IMR-90 (cell line): ENCODE measurements around the gene COX6A1. TPM values are rescaled to one million over a fixed set of nuclear protein-coding genes. Genes with fewer than 3 reads are reported as not detected.

Experiments used
- ATAC-seq: fragments of 200-7000 bp; cut with Tn5 transposase; 2 replicates; pipeline ENCODE4 v1.9.1; 2020; ENCODE audit warnings: low read depth, mild to moderate bottlenecking, moderate library complexity
- BruUV-seq: library from RNA; stranded (reverse); fragments of 400-500 nt; replicated peaks from 2 replicates; lab custom pipeline; 2021; lab: Mats Ljungman, UMichigan
- CTCF ChIA-PET: fragments of 300-600 bp; formaldehyde crosslinking; extraction: SDS; loops from one replicate; lab custom pipeline; 2021; ENCODE audit warnings: antibody characterized with exemption; lab: Yijun Ruan, JAX
- POLR2A ChIA-PET: fragments of 300-600 bp; sonication (Branson Sonifier 250); formaldehyde crosslinking; loops from one replicate; lab custom pipeline; 2022; ENCODE audit warnings: antibody characterized with exemption; ENCODE audit not compliant: unreplicated experiment; lab: Charles Lee
- DNase-seq: peaks from one replicate; pipeline ENCODE4 v3.0.0; 2013
- H2AFZ ChIP-seq: replicated peaks from 2 replicates; pipeline ENCODE3; 2013; ENCODE audit warnings: low read length, mild to moderate bottlenecking; ENCODE audit not compliant: poor library complexity
- H2AK5ac ChIP-seq: 2 replicates; pipeline ENCODE4 v1.6.1; 2013; ENCODE audit warnings: low read depth, low read length, inconsistent platforms
- H2AK9ac ChIP-seq: replicated peaks from 2 replicates; pipeline ENCODE3; 2013; ENCODE audit warnings: mild to moderate bottlenecking, low read depth, low read length, moderate library complexity; ENCODE audit not compliant: poor library complexity
- H2BK120ac ChIP-seq: 2 replicates; pipeline ENCODE4 v1.6.1; 2013; ENCODE audit warnings: low read depth, low read length, inconsistent platforms
- H2BK15ac ChIP-seq: 3 replicates; pipeline ENCODE4 v1.6.1; 2013; ENCODE audit warnings: low read depth, low read length, inconsistent platforms
- H2BK20ac ChIP-seq: 2 replicates; pipeline ENCODE4 v1.6.1; 2013; ENCODE audit warnings: low read depth, mild to moderate bottlenecking, inconsistent platforms, low read length, moderate library complexity
- H2BK5ac ChIP-seq: 2 replicates; pipeline ENCODE4 v1.6.1; 2013; ENCODE audit warnings: mild to moderate bottlenecking, low read depth, low read length, inconsistent platforms; ENCODE audit not compliant: poor library complexity, severe bottlenecking
- H3K14ac ChIP-seq: replicated peaks from 2 replicates; pipeline ENCODE4 v1.6.1; 2013; ENCODE audit warnings: low read depth, low read length, inconsistent platforms
- H3K18ac ChIP-seq: 2 replicates; pipeline ENCODE4 v1.6.1; 2013; ENCODE audit warnings: low read depth, low read length, control low read depth
- H3K23ac ChIP-seq: 2 replicates; pipeline ENCODE4 v1.6.1; 2013; ENCODE audit warnings: low read depth, low read length, inconsistent platforms
- H3K27ac ChIP-seq: 2 replicates; pipeline ENCODE4 v1.5.1; 2013; ENCODE audit warnings: mild to moderate bottlenecking, control low read depth, low read length; ENCODE audit not compliant: insufficient read depth
- H3K27me3 ChIP-seq: 2 replicates; pipeline ENCODE4 v1.6.1; 2013; ENCODE audit warnings: low read length; ENCODE audit not compliant: control insufficient read depth, insufficient read depth
- H3K36me3 ChIP-seq: 2 replicates; pipeline ENCODE4 v1.6.1; 2013; ENCODE audit warnings: low read length, mixed read lengths; ENCODE audit not compliant: control insufficient read depth, insufficient read depth
- H3K4ac ChIP-seq: 2 replicates; pipeline ENCODE4 v1.6.1; 2013; ENCODE audit warnings: low read depth, low read length, inconsistent platforms
- H3K4me1 ChIP-seq: 2 replicates; pipeline ENCODE4 v1.6.1; 2013; ENCODE audit warnings: low read length, mixed read lengths; ENCODE audit not compliant: control insufficient read depth, insufficient read depth
- H3K4me2 ChIP-seq: 2 replicates; pipeline ENCODE4 v1.6.1; 2013; ENCODE audit warnings: low read depth, mild to moderate bottlenecking, control low read depth, low read length, moderate library complexity
- H3K4me3 ChIP-seq: 2 replicates; pipeline ENCODE4 v1.5.1; 2013; ENCODE audit warnings: low read depth, mild to moderate bottlenecking, control low read depth, low read length, moderate library complexity; ENCODE audit not compliant: insufficient read depth
- H3K56ac ChIP-seq: 2 replicates; pipeline ENCODE4 v1.6.1; 2013; ENCODE audit warnings: low read length, inconsistent platforms; ENCODE audit not compliant: insufficient read depth; ENCODE audit errors: extremely low read depth
- H3K79me1 ChIP-seq, 2 experiments: 2 replicates each; pipeline ENCODE4 v1.6.1; 2013; ENCODE audit warnings: low read length in 2 of 2, inconsistent platforms in 1 of 2, low read depth in 1 of 2
- H3K9ac ChIP-seq: 2 replicates; pipeline ENCODE4 v1.6.1; 2013; ENCODE audit warnings: low read depth, low read length, control low read depth
- H3K9me1 ChIP-seq: 2 replicates; pipeline ENCODE4 v1.6.1; 2013; ENCODE audit warnings: low read length, inconsistent platforms; ENCODE audit not compliant: insufficient read depth
- H3K9me3 ChIP-seq: 2 replicates; pipeline ENCODE4 v1.6.1; 2013; ENCODE audit warnings: low read length; ENCODE audit not compliant: control insufficient read depth, insufficient read depth
- H4K20me1 ChIP-seq: 2 replicates; pipeline ENCODE4 v1.6.1; 2013; ENCODE audit warnings: low read length, inconsistent platforms; ENCODE audit not compliant: insufficient read depth
- H4K5ac ChIP-seq: 2 replicates; pipeline ENCODE4 v1.6.1; 2013; ENCODE audit warnings: mild to moderate bottlenecking, low read depth, low read length, control low read depth
- H4K8ac ChIP-seq, 2 experiments: 2 replicates each; pipeline ENCODE4 v1.6.1; 2013; ENCODE audit warnings: low read depth in 2 of 2, low read length in 2 of 2, control low read depth in 1 of 2, inconsistent platforms in 1 of 2
- H4K91ac ChIP-seq: 2 replicates; pipeline ENCODE4 v1.6.1; 2013; ENCODE audit warnings: low read depth, low read length, inconsistent platforms; ENCODE audit not compliant: insufficient read depth
- BHLHE40 ChIP-seq: fragments of 150-350 bp; IDR thresholded peaks from 2 replicates; pipeline ENCODE4 v1.6.1; 2016; ENCODE audit warnings: mild to moderate bottlenecking, low read depth, low read length
- CEBPB ChIP-seq: IDR thresholded peaks from 2 replicates; pipeline ENCODE4 v1.6.1; 2012; ENCODE audit warnings: low read depth, low read length, improper control_type of control experiment
- CHD1 ChIP-seq: IDR thresholded peaks from 2 replicates; pipeline ENCODE4 v1.6.1; 2012; ENCODE audit warnings: low read depth, low read length, improper control_type of control experiment
- FOS ChIP-seq: fragments of 150-350 bp; IDR thresholded peaks from 2 replicates; pipeline ENCODE4 v1.6.1; 2016; ENCODE audit warnings: low read depth, low read length
- MAFK ChIP-seq: IDR thresholded peaks from 2 replicates; pipeline ENCODE4 v1.6.1; 2012; ENCODE audit warnings: low read depth, low read length, improper control_type of control experiment
- MAZ ChIP-seq: IDR thresholded peaks from 2 replicates; pipeline ENCODE4 v1.6.1; 2012; ENCODE audit warnings: low read depth, mild to moderate bottlenecking, low read length, improper control_type of control experiment, moderate library complexity, borderline replicate concordance
- MXI1 ChIP-seq: IDR thresholded peaks from 2 replicates; pipeline ENCODE4 v1.6.1; 2012; ENCODE audit warnings: low read depth, mild to moderate bottlenecking, low read length, moderate library complexity, borderline replicate concordance
- NFE2L2 ChIP-seq: fragments of 150-350 bp; IDR thresholded peaks from 2 replicates; pipeline ENCODE4 v1.6.1; 2016; ENCODE audit warnings: low read depth, mild to moderate bottlenecking, low read length
- POLR2A ChIP-seq: IDR thresholded peaks from 2 replicates; pipeline ENCODE4 v1.6.1; 2012; ENCODE audit warnings: mild to moderate bottlenecking, low read depth, low read length
- RAD21 ChIP-seq: IDR thresholded peaks from 2 replicates; pipeline ENCODE4 v1.6.1; 2012; ENCODE audit warnings: low read length, improper control_type of control experiment
- RCOR1 ChIP-seq: IDR thresholded peaks from 2 replicates; pipeline ENCODE4 v1.6.1; 2012; ENCODE audit warnings: mild to moderate bottlenecking, low read length, improper control_type of control experiment; ENCODE audit not compliant: insufficient replicate concordance
- RFX5 ChIP-seq: IDR thresholded peaks from 2 replicates; pipeline ENCODE4 v1.8.0; 2012; ENCODE audit warnings: low read depth, mild to moderate bottlenecking, low read length, moderate library complexity
- SMC3 ChIP-seq: fragments of 150-350 bp; IDR thresholded peaks from 2 replicates; pipeline ENCODE4 v1.6.1; 2016; ENCODE audit warnings: low read depth, mild to moderate bottlenecking, antibody characterized with exemption, low read length, moderate library complexity
- WGBS, 2 experiments: methylation state at CpG; one replicate each; pipeline versions ENCODE4 v1.1.5 to v1.1.7; 2013; ENCODE audit warnings: missing lambda C conversion rate in 2 of 2; ENCODE audit not compliant: insufficient read length in 1 of 2; ENCODE audit errors: extremely low coverage in 2 of 2; 5-methylcytosine and 5-hydroxymethylcytosine counted together
- dilution Hi-C: fragments of 300-500 bp; cut with HindIII; formaldehyde crosslinking; loops from one replicate; pipeline ENCODE4 v1.14.3; 2018; ENCODE audit warnings: low sequenced_read_pairs; ENCODE audit not compliant: unreplicated experiment
- in situ Hi-C: fragments of 300-500 bp; cut with MboI; formaldehyde crosslinking; loops from 3 replicates; pipeline ENCODE4 v1.14.3; 2019; ENCODE audit warnings: low sequenced_read_pairs, inconsistent platforms, mixed read lengths
- intact Hi-C: fragments of 100-400 bp; cut with micrococcal nuclease; formaldehyde crosslinking; loops from 2 replicates; pipeline ENCODE4 v1.10.0; 2022
- polyA plus RNA-seq, 3 experiments: library from polyadenylated mRNA; depleted of rRNA; stranded (reverse); fragments of >200 nt; gene quantifications; 2 replicates each; pipeline ENCODE4 v1.2.3, GENCODE V29; 2012; ENCODE audit warnings: low replicate concordance in 1 of 3
- total RNA-seq: library from RNA; depleted of rRNA; stranded (reverse); fragments of >200 nt; gene quantifications from 2 replicates; pipeline ENCODE4 v1.2.3, GENCODE V29; 2012
- TF ChIP-seq, protein P1 (sequence below): fragments of 150-350 bp; IDR thresholded peaks from 2 replicates; pipeline ENCODE4 v1.6.1; 2016; ENCODE audit warnings: low read depth, mild to moderate bottlenecking, low read length, moderate library complexity, borderline replicate concordance
- TF ChIP-seq, protein P2 (sequence below): fragments of 150-350 bp; IDR thresholded peaks from 2 replicates; pipeline ENCODE4 v1.6.1; 2017; ENCODE audit warnings: mild to moderate bottlenecking, antibody characterized with exemption, low read length, low read depth
- TF ChIP-seq, protein P3 (sequence below): conservative IDR thresholded peaks from 2 replicates; pipeline ENCODE4 v1.5.1; 2012; ENCODE audit warnings: mild to moderate bottlenecking, low read depth, low read length, improper control_type of control experiment

The COX6A1 gene
- total and polyA plus RNA-seq, 2 of the 4 experiments (the other 2 are of a cell fraction): 396 to 541 TPM

DNA sequence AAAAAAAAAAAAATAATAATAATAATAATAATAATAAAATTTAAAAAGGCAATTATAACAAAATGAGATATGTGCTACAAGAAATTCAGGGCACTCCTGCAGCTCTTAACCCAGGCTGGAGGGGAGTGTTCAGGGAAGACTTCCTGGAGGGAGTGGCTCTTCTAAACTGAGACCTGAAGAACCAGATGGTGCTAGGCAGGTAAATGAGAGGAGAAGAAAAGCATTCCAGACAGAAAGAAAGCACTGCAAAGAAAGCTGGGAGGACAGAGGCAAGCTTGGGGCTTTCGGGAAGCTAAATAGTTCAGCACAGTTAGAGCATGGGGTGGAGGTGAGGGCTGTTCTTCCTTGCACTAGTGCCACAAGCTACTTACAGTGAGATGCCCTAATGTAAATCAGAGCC, 41.5 kb downstream of the COX6A1 start:
- Histone ChIP-seq H3K79me1 (peaks cover 18 to 31% of the 10 kb centered on the region in 2 experiments; a peak in 3 of 4 replicates), H3K14ac (no peak overlapping the region), H2BK15ac (no peak overlapping the region), H3K9ac (no peak overlapping the region), H3K27ac (no peak overlapping the region), H2BK5ac (no peak overlapping the region), H3K18ac (no peak overlapping the region), H2AFZ (no peak overlapping the region), H2BK120ac (no peak overlapping the region), H3K4me1 (no peaks in the 10 kb centered on the region; the same call in 1 of the 2 replicates), H3K27me3 (no peaks in the 10 kb centered on the region), H3K4me2 (no peak overlapping the region), H2AK5ac (no peak overlapping the region), H3K9me1 (peaks cover 8% of the 10 kb centered on the region; the same call in 1 of the 2 replicates), H3K9me3 (no peaks in the 10 kb centered on the region), H3K23ac (no peak overlapping the region), H4K8ac (no peak overlapping the region), H2BK20ac (no peak overlapping the region), H3K56ac (no peak overlapping the region), H3K4me3 (no peak overlapping the region), H3K4ac (no peak overlapping the region), H3K36me3 (peaks cover 8% of the 10 kb centered on the region; the same call in 1 of the 2 replicates), H4K5ac (no peak overlapping the region), H2AK9ac (no peak overlapping the region), H4K91ac (no peak overlapping the region), H4K20me1 (no peaks in the 10 kb centered on the region)
- no peak for DNase-seq
- WGBS, 2 experiments: no CpG with 5 or more reads among the region's 1 CpG
- no TSS peak for BruUV-seq
- intact Hi-C loops: no loop called here
- ChIA-PET CTCF (no interaction called here), POLR2A (no interaction called here)
- TF ChIP-seq SMC3 (no peak), RCOR1 (no peak), RAD21 (no peak), MAZ (no peak), MAFK (no peak), NFE2L2 (no peak), MXI1 (no peak), FOS (no peak), BHLHE40 (no peak), CEBPB (no peak), CHD1 (no peak), RFX5 (no peak), POLR2A (no peak)
- TF ChIP-seq, protein P1, sequence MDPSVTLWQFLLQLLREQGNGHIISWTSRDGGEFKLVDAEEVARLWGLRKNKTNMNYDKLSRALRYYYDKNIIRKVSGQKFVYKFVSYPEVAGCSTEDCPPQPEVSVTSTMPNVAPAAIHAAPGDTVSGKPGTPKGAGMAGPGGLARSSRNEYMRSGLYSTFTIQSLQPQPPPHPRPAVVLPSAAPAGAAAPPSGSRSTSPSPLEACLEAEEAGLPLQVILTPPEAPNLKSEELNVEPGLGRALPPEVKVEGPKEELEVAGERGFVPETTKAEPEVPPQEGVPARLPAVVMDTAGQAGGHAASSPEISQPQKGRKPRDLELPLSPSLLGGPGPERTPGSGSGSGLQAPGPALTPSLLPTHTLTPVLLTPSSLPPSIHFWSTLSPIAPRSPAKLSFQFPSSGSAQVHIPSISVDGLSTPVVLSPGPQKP: no peak
- TF ChIP-seq, protein P2, sequence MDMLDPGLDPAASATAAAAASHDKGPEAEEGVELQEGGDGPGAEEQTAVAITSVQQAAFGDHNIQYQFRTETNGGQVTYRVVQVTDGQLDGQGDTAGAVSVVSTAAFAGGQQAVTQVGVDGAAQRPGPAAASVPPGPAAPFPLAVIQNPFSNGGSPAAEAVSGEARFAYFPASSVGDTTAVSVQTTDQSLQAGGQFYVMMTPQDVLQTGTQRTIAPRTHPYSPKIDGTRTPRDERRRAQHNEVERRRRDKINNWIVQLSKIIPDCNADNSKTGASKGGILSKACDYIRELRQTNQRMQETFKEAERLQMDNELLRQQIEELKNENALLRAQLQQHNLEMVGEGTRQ: no peak
- TF ChIP-seq, protein P3, sequence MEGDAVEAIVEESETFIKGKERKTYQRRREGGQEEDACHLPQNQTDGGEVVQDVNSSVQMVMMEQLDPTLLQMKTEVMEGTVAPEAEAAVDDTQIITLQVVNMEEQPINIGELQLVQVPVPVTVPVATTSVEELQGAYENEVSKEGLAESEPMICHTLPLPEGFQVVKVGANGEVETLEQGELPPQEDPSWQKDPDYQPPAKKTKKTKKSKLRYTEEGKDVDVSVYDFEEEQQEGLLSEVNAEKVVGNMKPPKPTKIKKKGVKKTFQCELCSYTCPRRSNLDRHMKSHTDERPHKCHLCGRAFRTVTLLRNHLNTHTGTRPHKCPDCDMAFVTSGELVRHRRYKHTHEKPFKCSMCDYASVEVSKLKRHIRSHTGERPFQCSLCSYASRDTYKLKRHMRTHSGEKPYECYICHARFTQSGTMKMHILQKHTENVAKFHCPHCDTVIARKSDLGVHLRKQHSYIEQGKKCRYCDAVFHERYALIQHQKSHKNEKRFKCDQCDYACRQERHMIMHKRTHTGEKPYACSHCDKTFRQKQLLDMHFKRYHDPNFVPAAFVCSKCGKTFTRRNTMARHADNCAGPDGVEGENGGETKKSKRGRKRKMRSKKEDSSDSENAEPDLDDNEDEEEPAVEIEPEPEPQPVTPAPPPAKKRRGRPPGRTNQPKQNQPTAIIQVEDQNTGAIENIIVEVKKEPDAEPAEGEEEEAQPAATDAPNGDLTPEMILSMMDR: no peak
- no peak for ATAC-seq
- in situ Hi-C loops: no loop called here
- dilution Hi-C loops: no loop called here
